Activated gamma-delta T cell (primary cell): ENCODE data around the gene MNS1.
"Not testable (repeated sequence)": the region's sequence is repeated elsewhere in the genome, so short reads cannot be mapped to it uniquely, and the experiment has no call there.

Source experiments
- DNase-seq: peaks from one replicate; lab custom pipeline; 2025; lab: John Stamatoyannopoulos, UW

The MNS1 gene

DNA sequence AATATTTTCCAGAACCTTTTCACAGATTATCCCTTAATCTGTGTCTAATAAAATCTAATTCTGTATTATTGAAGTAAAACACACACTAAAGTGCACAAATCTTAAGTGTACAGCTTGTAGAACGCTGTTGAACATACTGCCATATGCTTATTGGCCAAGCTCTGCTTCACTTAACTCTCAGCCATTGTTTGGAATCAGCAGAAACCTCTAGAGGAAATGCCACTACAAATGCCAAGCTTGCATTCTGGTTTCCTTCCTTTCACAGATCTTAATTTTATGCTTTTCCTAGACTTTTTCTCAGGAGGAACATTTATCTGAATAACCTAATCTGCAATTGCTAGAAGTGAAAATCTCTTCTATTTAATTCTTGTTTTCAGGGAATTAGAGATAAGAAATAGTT lies 10.1 kb downstream of the MNS1 start:
- DNase-seq, result no peak

DNA sequence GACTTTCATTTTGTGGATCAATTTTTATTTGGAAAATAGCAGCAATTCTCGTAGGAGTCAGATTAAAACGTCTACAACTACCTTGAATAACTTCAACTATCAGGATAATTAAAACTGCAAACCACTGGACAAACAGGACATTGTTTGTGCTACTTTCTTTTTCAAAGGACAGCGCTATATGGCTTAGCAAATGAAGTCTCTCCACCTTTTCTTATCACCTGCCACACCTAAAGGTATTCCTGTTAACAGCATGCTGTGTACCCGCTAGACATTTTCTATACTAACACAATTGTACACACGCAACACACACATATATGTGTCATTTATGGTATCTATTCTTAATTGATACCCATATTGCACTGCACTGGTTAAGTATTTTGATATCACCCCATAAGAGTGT lies 19.2 kb downstream of the MNS1 start:
- no peak for DNase-seq

DNA sequence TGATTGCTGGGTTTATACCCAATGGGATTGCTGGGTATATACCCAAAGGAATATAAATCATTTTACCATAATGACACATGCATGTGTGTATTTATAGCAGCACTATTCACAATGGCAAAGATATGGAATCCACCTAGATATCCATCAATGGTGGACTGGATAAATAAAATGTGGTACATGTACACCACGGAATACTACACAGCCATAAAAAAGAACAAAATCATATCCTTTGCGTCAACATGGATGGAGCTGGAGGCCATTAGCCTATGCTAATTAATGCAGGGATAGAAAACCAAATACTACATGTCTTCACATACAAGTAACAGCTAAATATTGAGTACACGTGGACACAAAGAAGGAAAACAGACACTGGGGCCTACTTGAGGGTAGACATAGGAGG lies 22.6 kb downstream of the MNS1 start:
- no peak for DNase-seq

DNA sequence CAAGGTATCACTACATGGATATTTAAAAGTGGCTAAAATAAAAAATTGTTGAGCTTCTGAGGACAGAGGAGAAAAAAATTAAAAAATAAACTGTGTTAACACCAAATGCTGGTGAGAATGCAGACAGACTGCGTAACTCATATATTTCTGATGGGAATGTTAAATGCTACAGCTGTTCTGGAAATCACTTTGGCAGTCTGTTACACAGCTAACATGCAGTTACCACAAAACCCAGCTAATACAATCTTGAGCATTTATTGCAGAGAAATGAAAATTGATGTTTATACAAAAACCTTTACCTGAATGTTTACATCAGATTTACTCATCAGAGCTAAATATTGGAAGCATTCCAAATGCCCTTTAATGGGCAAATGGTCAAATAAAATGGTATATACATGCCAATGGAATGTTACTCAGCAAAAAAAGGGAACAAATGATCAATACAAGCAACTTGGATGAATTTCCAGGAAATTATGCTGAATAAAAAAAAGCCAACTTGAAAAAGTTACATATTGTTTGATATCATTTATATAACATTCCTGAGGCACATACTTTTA lies 24.6 kb downstream of the MNS1 start:
- no peak for DNase-seq

DNA sequence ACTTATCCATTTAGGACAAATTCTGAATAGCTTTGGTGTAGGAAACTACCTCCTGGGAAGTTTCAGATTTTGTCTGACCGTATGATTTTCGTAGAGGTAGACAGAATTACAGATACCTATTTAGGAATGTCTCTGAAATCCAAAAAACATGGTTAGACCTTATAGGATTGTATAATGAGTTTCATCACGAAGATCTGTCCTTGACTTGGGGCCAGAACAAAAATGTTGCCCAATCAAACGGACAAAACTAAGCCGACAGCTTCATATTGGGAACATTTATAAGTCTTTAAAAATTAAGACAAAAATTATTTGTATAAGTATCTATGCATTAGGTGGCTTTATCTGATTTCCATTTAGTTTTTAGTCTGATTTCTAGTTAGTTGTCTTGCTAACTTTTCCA lies 32.6 kb downstream of the MNS1 start:
- DNase-seq, result no peak

DNA sequence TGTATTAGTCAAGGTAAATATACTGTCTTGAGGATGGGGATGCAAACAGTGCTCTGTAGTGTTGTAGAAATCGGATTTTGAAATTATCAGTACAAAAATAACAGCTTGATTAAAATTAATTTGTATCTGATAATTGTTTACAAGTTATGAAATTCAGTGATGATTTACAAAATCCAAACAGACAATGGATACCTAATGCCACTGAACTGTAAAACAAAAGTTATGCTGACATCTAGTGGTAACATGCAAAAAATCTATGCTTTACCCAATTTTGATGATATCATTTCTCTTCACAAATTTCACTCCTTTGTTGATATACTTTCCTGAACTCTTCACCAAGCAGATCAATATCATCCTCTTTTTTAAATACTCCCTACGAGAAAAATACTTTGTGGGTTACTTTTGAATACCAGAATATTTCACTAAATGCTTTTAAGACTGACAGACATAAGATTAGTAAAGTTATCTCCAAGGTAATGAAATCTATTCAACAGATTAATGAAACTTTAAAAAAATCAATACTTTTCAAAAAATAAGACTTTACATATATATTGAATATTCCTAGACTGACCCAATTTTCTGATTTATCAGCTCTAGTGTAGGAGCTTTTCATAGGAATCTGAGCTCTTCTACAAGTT lies 36.0 kb downstream of the MNS1 start:
- no peak for DNase-seq

DNA sequence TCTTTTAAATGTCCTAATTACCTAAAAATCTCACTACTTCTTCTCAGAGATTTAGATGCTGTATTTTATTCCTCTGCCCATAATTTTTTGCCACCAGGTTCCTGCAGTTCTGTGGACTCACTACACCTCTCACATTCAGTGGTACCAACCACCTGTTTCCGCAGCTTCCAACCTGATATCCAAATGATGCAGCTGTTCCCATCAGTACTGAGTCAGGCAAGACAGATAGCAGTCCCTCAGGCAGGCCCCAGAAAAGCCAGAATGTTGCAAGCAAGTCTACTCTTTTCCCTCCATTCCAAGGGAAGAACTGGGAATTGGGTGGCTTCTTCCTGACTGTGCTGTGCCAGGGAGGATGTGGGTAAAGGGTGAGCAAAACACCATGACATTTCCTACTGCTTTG lies 39.0 kb downstream of the MNS1 start:
- no peak for DNase-seq

DNA sequence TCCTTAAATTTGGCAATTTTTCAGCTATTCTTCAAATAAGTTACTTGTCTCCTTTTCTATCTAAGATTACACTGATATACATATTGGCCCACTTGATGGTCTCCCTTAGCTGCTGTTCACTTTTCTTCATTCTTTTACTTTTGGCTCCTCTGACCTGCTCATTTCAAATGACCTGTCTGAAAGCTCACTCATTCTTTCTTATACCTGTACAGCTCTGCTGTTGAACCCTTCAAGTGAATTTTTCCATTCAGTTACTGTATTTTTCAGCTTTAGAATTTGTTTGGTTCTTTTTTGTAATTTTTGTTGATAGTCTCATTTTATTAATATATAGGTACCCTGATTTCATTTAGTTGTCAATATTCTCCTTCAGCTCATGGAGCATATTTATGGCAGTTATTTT lies 39.7 kb downstream of the MNS1 start:
- no peak for DNase-seq

DNA sequence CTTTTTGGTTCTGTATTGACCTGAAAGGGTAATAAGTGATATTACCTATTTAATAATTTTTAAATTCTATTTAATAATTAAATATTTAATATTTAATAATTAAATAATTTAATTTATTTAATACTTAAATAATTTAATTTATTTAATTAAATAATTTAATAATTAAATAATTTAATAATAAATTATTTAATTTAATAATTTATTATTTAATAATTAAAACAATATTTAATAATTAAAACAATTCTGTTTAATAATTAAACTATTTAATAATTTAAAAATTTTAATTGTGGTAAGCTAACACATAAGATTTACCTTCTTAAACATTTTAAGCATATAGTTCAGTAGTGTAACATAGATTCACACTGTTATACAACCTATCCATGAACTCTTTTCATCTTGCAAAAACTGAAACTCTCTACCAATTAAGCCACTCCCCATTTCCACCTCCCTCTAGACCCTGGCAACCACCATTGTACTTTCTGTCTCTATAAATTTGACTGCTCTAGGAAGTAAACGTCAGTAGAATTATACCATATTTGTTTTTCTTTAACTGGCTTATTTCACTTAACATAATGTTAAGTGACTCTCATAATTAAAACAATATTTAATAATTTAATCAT lies 51.7 kb downstream of the MNS1 start:
- not testable (repeated sequence) for DNase-seq

DNA sequence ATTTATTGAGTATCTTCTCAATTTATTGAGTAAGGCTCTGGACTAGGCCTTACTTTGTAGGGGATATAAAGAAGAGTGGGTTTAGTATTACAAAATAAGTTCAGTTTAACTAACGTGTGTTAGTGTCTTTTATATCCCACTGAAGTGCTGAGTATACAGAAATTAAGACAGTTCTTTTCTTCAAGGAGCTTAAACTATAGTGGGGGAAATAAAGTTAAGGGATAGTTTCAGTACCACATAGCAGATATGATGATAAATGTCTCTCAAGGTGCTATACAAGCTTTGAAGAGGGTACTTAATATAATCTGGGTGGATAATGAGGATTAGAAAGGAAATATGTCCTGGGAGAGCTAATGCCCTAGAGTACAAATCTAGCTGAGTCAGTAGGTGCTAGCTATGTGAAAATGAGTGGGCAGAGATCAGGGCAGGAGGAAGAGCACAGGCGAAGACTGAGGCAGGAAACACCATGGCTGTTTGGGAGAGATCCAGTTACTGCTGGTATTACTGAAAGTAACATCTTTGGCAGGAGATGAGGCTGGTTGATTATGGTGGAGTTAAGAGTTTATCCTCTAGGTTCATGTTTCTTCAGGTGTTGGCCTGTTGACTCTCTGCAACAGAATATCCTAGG lies 53.7 kb downstream of the MNS1 start:
- no peak for DNase-seq

DNA sequence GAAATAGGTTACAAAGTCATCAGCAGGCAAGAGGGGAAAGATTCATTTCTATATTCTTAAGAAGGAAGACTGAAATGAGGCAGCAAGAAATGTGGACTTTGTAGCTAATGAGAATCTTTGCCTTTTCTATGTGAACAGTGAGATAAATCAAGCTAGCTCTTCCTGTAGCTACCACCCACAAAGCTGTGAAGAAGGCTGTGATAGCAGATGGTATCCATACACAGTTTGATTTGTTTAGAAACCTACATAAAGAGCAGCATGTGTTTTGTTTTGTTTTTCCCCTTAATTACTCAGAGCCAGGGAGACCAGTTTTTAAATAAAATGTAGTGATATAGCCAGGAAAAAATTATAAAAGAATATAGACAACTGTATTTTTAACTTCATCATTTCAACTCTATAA lies 54.2 kb downstream of the MNS1 start:
- DNase-seq, result no peak

DNA sequence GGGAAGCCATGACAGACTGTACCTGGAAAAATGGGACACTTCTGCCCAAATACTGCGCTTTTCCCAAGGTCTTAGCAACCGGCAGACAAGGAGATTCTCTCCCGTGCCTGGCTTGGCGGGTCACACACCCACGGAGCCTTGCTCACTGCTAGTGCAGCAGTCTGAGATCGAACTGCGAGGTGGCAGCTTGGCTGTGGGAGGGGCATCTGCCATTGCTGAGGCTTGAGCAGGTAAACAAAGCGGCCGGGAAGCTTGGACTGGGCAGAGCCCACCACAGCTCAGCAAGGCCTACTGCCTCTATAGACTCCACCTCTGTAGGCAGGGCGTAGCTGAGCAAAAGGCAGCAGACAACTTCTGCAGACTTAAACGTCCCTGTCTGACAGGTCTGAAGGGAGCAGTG lies 65.7 kb downstream of the MNS1 start:
- not testable (repeated sequence) for DNase-seq

DNA sequence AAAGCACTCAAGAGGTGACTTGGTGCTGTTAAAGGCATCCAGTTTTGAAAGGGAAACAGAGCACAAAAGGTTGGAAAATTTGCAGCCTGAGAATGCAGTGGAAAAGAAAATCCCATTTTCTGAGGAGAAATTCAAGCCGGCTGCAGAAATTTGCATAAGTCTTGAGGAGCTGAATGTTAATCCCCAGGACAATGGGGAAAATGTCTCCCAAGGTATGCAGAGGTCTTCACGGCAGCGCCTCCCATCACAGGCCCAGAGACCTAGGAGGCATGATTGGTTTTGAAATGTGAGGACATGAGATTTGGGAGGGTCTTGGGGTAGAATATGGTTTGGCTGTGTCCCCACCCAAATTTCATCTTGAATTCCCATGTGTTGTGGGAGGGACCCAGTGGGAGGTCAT lies 67.6 kb downstream of the MNS1 start:
- DNase-seq, result not testable (repeated sequence)

DNA sequence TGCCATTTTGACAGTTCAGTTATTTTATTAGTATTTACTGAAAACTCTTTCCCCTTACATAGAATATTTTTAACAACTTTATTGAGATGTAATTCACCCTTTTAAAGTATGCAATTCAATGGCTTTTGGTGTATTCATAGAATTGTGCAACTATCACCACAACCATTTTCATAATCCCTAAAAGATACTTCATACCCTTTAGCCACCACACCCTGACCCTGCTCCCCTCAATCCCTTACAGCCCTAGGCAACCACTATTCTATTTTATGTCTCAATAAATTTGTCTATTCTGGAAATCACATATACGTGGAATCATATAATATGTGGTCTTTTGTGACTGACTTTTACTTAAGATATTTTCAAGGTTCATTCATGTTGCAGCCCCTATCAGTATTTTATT lies 70.0 kb downstream of the MNS1 start:
- no peak for DNase-seq

DNA sequence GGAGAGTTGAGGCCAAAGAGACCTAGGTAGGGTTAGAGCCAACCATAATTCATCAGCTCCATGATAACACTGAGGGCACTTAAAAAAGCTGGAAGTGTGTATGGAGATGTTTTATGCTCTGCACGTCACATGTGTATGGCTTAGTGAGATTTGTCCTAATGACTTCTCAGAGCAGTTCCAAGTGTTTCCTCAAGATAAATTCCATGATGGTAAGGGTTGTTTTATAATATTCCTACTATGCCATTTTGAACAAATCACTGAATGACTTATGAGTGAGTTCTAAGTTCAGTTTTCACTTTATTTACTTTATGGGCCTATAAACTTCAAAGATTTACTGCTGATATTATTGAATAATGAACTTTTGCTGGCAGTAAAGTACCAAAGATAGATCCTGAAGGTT lies 71.7 kb downstream of the MNS1 start:
- no peak for DNase-seq

DNA sequence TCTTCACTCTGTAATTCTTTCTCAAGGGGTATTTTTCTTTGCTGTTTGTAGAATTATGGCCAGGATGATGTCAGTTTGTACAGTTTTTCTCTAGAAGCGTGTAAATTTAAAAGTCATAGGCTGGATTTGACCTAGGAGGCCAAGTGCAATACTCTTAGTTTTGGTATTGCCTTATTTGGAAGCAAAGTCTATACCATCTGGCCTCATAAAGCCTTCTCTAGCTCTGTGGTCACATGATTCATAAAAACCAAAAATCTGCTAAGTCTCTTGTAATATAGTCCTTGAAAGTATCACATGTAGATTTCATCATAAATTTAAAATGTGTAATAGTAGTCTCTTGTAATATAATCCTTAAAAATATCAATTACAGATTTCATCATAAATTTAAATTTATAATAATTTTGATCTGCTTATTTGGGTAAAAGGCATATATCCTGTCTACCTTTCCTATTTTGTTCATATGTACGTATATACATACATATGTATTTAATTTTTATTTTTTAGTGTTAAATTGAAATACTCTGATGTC lies 74.1 kb downstream of the MNS1 start:
- DNase-seq, result no peak

DNA sequence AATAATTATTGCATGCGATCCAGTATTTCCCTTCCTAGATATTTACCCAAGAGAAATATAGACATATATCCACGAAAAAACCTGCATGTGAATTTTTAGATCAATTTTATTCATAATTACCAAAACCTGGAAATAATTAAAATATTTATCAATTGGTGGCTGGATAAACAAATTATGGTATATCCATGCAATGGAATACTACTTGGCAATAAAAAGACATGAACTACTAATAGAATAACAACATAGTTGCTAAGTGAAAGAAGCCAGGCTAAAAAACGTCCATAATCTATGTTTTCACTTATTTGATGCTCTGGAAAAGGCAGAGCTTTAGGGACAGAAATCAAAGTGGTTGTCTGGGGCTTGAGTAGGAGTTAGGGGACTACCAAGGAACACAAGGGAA lies 79.0 kb downstream of the MNS1 start:
- DNase-seq, result no peak

DNA sequence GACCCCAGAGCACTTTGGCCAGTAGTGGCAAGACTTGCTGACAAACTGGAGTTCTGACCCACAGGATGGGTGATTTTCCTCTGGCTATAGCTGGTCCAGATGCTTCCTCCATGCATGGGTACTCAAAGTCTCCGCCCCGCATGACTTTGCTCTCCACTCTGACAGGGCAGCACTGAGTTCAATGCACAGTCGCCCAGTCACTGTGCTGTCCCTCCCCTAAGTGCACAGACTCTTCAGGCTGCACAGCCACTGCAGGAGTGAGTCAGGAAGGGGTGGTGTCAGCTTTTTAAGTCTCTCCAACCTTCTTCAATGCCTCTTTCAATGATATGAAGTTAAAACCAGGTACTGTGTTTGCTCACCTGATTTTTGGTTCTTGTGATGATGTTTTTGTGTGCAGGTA lies 81.9 kb downstream of the MNS1 start:
- no peak for DNase-seq
